Medulla oblongata (tissue), 1 donor: ENCODE measurements around the gene ARHGEF7.
"Not testable (repeated sequence)": the region's sequence is repeated elsewhere in the genome, so short reads cannot be mapped to it uniquely, and the experiment has no call there.

Source experiments
- DNase-seq: peaks from one replicate; pipeline ENCODE4 v3.0.0-alpha.2; 2015; ENCODE audit errors: extremely low spot score

ARHGEF7 gene

GRCh38 chr13:111252446-111253364, 137.6 kb downstream of the ARHGEF7 start:
- no peak for DNase-seq

- no peak for DNase-seq
These were observed 138.3 kb downstream of the ARHGEF7 start for GRCh38 chr13:111253365-111253872.

- DNase-seq, result no peak
These were observed 140.2 kb downstream of the ARHGEF7 start for GRCh38 chr13:111255228-111255790.

GRCh38 chr13:111256458-111256857, 141.3 kb downstream of the ARHGEF7 start:
- DNase-seq, result no peak

- DNase-seq, result no peak
These were observed 141.8 kb downstream of the ARHGEF7 start for GRCh38 chr13:111256946-111257345.

GRCh38 chr13:111257899-111258298, 142.8 kb downstream of the ARHGEF7 start:
- DNase-seq, result not testable (repeated sequence)

GRCh38 chr13:111258637-111259036, 143.5 kb downstream of the ARHGEF7 start:
- DNase-seq, result no peak

- no peak for DNase-seq
These were observed 143.9 kb downstream of the ARHGEF7 start for GRCh38 chr13:111259058-111259457.

- no peak for DNase-seq
These were observed 146.2 kb downstream of the ARHGEF7 start for GRCh38 chr13:111261326-111261725.

- no peak for DNase-seq
These were observed 147.2 kb downstream of the ARHGEF7 start for GRCh38 chr13:111262281-111262680.

- no peak for DNase-seq
These were observed 147.6 kb downstream of the ARHGEF7 start for GRCh38 chr13:111262715-111263114.

- no peak for DNase-seq
These were observed 148.5 kb downstream of the ARHGEF7 start for GRCh38 chr13:111263566-111263965.

- no peak for DNase-seq
These were observed 150.0 kb downstream of the ARHGEF7 start for GRCh38 chr13:111265006-111265700.

GRCh38 chr13:111265701-111266035, 150.6 kb downstream of the ARHGEF7 start:
- DNase-seq, result no peak

GRCh38 chr13:111267205-111267604, 152.1 kb downstream of the ARHGEF7 start:
- no peak for DNase-seq

- no peak for DNase-seq
These were observed 152.7 kb downstream of the ARHGEF7 start for GRCh38 chr13:111267784-111268183.

- no peak for DNase-seq
These were observed 154.4 kb downstream of the ARHGEF7 start for GRCh38 chr13:111269508-111269907.

- peak; percentile 53 for DNase-seq
These were observed 155.0 kb downstream of the ARHGEF7 start for GRCh38 chr13:111270126-111270525.

- no peak for DNase-seq
These were observed 155.9 kb downstream of the ARHGEF7 start for GRCh38 chr13:111270765-111271698.

- DNase-seq, result no peak
These were observed 157.0 kb downstream of the ARHGEF7 start for GRCh38 chr13:111272117-111272516.

- DNase-seq, result no peak
These were observed 160.3 kb downstream of the ARHGEF7 start for GRCh38 chr13:111275382-111275781.
